Fibroblast of lung (primary cell): ENCODE data around the gene RAB25. TPM values are rescaled to one million over a fixed set of nuclear protein-coding genes. Genes with fewer than 3 reads are reported as not detected.

Experiments used
- DNase-seq, 2 donors: peaks; one replicate each; pipeline versions ENCODE4 v3.0.0 to v3.0.0-alpha.2; 2010; ENCODE audit warnings: low read depth in 2 of 2
- H2AFZ ChIP-seq: 2 replicates; pipeline ENCODE4 v1.5.1; 2012; ENCODE audit warnings: low read length, control low read depth, inconsistent platforms
- H3K27ac ChIP-seq: 2 replicates; pipeline ENCODE4 v1.5.1; 2011; ENCODE audit warnings: low read length, control low read depth; ENCODE audit not compliant: insufficient read depth
- H3K27me3 ChIP-seq: 2 replicates; pipeline ENCODE4 v1.5.1; 2011; ENCODE audit warnings: mild to moderate bottlenecking, low read length; ENCODE audit not compliant: control insufficient read depth, insufficient read depth
- H3K36me3 ChIP-seq: 2 replicates; pipeline ENCODE4 v1.5.1; 2011; ENCODE audit warnings: low read length; ENCODE audit not compliant: control insufficient read depth, insufficient read depth
- H3K4me1 ChIP-seq: 2 replicates; pipeline ENCODE4 v1.5.1; 2011; ENCODE audit warnings: low read length; ENCODE audit not compliant: control insufficient read depth, insufficient read depth; ENCODE audit errors: extremely low read depth
- H3K4me2 ChIP-seq: 2 replicates; pipeline ENCODE4 v1.5.1; 2011; ENCODE audit warnings: low read length, control low read depth; ENCODE audit not compliant: insufficient read depth; ENCODE audit errors: extremely low read depth
- H3K4me3 ChIP-seq, 4 experiments: fragments of 200-600 bp in 1 of 4; sonication (generic) in 1 of 4; replicated peaks in 1 of 4; 2 replicates each; pipeline ENCODE4 v1.5.1; 2011 to 2016; ENCODE audit warnings: low read length in 4 of 4, low read depth in 3 of 4, mild to moderate bottlenecking in 3 of 4, control low read depth in 2 of 4, inconsistent platforms in 1 of 4, mixed read lengths in 1 of 4; ENCODE audit not compliant: insufficient read depth in 1 of 4; ENCODE audit errors: control extremely low read depth in 1 of 4
- H3K79me2 ChIP-seq: 2 replicates; pipeline ENCODE4 v1.5.1; 2012; ENCODE audit warnings: mild to moderate bottlenecking, low read length, inconsistent platforms; ENCODE audit not compliant: control insufficient read depth, insufficient read depth
- H3K9ac ChIP-seq: 2 replicates; pipeline ENCODE4 v1.5.1; 2011; ENCODE audit warnings: mild to moderate bottlenecking, low read length, control low read depth; ENCODE audit not compliant: insufficient read depth
- H3K9me3 ChIP-seq: 2 replicates; pipeline ENCODE4 v1.5.1; 2012; ENCODE audit warnings: low read depth, low read length; ENCODE audit not compliant: control insufficient read depth, insufficient read depth
- H4K20me1 ChIP-seq: 2 replicates; pipeline ENCODE4 v1.5.1; 2011; ENCODE audit warnings: low read length; ENCODE audit not compliant: control insufficient read depth, insufficient read depth; ENCODE audit errors: extremely low read depth
- EZH2 ChIP-seq: IDR thresholded peaks from 2 replicates; pipeline ENCODE4 v1.5.1; 2012; ENCODE audit warnings: low read length, control low read depth, mild to moderate bottlenecking; ENCODE audit errors: missing control alignments
- polyA plus RNA-seq, 2 donors: library from polyadenylated mRNA; depleted of rRNA in 1 of 2; stranded (reverse) in 1 of 2; unstranded in 1 of 2; fragments of >200 nt; gene quantifications; 2 replicates each; pipeline ENCODE4 v1.2.1, GENCODE V29; 2011 to 2012; ENCODE audit warnings: missing spikeins in 1 of 2
- total RNA-seq: library from RNA; depleted of rRNA; stranded (reverse); fragments of >200 nt; gene quantifications from 2 replicates; pipeline ENCODE4 v1.2.1, GENCODE V29; 2014
- TF ChIP-seq, protein P1 (sequence below), 2 donors: IDR thresholded peaks in 1 of 2; conservative IDR thresholded peaks in 1 of 2; 1 replicate in 1 of 2; 2 replicates in 1 of 2; pipeline ENCODE4 v1.5.1; 2011 to 2012; ENCODE audit warnings: low read length in 2 of 2, control low read depth in 1 of 2, inconsistent platforms in 1 of 2, low read depth in 1 of 2, mild to moderate bottlenecking in 1 of 2

Gene RAB25
- total and polyA plus RNA-seq, 2 donors (not counting 1 experiment from before 2014, with no cell fraction given): not detected

DNA sequence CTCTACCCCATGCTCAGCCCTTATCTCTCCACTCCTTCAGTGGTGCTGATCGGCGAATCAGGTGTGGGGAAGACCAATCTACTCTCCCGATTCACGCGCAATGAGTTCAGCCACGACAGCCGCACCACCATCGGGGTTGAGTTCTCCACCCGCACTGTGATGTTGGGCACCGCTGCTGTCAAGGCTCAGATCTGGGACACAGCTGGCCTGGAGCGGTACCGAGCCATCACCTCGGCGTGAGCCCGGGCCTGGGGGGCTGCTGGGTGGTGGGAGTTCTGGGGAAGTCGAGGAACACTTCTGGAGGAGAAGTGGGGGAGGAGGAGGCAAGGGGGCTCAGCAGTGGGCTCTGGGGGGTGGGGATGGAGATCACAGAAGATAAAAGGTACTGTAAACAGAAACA lies 4.9 kb downstream of the RAB25 start:
- Histone ChIP-seq H2AFZ (no peak overlapping the region), H3K9ac (no peak overlapping the region)

DNA sequence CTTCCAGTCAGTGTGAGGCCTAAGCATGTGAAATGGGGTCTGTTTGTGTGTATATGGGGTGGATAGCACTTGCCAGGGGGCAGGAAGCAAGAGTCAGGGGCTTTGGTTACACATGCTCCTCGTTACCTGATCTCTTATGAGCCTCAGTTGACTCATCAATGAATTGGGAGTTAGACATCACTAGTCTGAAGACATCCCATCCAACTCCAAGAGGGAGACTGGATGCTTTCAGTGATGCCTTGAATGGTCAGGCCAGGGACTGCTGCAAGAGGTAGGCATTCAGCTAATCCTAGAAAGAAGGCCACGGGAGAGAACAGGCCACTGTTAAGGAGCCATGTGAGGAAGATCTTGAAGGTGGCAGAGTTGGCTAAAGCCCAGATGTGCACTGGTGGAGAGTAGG lies 6.3 kb downstream of the RAB25 start:
- no peaks in the 10 kb centered on the region for H3K79me2 ChIP-seq
- no peaks in the 10 kb centered on the region for H4K20me1 ChIP-seq
- TF ChIP-seq, protein P1, sequence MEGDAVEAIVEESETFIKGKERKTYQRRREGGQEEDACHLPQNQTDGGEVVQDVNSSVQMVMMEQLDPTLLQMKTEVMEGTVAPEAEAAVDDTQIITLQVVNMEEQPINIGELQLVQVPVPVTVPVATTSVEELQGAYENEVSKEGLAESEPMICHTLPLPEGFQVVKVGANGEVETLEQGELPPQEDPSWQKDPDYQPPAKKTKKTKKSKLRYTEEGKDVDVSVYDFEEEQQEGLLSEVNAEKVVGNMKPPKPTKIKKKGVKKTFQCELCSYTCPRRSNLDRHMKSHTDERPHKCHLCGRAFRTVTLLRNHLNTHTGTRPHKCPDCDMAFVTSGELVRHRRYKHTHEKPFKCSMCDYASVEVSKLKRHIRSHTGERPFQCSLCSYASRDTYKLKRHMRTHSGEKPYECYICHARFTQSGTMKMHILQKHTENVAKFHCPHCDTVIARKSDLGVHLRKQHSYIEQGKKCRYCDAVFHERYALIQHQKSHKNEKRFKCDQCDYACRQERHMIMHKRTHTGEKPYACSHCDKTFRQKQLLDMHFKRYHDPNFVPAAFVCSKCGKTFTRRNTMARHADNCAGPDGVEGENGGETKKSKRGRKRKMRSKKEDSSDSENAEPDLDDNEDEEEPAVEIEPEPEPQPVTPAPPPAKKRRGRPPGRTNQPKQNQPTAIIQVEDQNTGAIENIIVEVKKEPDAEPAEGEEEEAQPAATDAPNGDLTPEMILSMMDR (conservative IDR thresholded peaks at IDR 0.05 in 1 of 2, IDR thresholded peaks at IDR 0.05 in 1 of 2; ENCODE audit: low read depth in 1 of 2, low read length in 2 of 2): no peak
- TF ChIP-seq EZH2: no peak
- no peaks in the 10 kb centered on the region for H3K27me3 ChIP-seq
- H3K36me3 ChIP-seq: no peaks in the 10 kb centered on the region
- H3K4me3 ChIP-seq: no peak overlapping the region
- no peak overlapping the region for H3K4me2 ChIP-seq
- H3K27ac ChIP-seq: no peak overlapping the region
- no peak for DNase-seq
- H3K9me3 ChIP-seq: no peaks in the 10 kb centered on the region
- no peak overlapping the region for H3K9ac ChIP-seq
- H2AFZ ChIP-seq: no peak overlapping the region
- H3K4me1 ChIP-seq: no peaks in the 10 kb centered on the region

More for the DNA sequence above, 4.9 kb downstream of the RAB25 start:
- H3K4me3 ChIP-seq: no peak overlapping the region
- DNase-seq: no peak
- H3K27me3 ChIP-seq: no peaks in the 10 kb centered on the region
- H3K4me1 ChIP-seq: no peaks in the 10 kb centered on the region
- TF ChIP-seq, protein P1 (conservative IDR thresholded peaks at IDR 0.05 in 1 of 2, IDR thresholded peaks at IDR 0.05 in 1 of 2; ENCODE audit: low read depth in 1 of 2, low read length in 2 of 2): no peak
- TF ChIP-seq EZH2: no peak
- H3K9me3 ChIP-seq: no peaks in the 10 kb centered on the region
- no peaks in the 10 kb centered on the region for H3K79me2 ChIP-seq
- H3K36me3 ChIP-seq: no peaks in the 10 kb centered on the region
- H3K27ac ChIP-seq: no peak overlapping the region
- no peak overlapping the region for H3K4me2 ChIP-seq
- no peaks in the 10 kb centered on the region for H4K20me1 ChIP-seq

DNA sequence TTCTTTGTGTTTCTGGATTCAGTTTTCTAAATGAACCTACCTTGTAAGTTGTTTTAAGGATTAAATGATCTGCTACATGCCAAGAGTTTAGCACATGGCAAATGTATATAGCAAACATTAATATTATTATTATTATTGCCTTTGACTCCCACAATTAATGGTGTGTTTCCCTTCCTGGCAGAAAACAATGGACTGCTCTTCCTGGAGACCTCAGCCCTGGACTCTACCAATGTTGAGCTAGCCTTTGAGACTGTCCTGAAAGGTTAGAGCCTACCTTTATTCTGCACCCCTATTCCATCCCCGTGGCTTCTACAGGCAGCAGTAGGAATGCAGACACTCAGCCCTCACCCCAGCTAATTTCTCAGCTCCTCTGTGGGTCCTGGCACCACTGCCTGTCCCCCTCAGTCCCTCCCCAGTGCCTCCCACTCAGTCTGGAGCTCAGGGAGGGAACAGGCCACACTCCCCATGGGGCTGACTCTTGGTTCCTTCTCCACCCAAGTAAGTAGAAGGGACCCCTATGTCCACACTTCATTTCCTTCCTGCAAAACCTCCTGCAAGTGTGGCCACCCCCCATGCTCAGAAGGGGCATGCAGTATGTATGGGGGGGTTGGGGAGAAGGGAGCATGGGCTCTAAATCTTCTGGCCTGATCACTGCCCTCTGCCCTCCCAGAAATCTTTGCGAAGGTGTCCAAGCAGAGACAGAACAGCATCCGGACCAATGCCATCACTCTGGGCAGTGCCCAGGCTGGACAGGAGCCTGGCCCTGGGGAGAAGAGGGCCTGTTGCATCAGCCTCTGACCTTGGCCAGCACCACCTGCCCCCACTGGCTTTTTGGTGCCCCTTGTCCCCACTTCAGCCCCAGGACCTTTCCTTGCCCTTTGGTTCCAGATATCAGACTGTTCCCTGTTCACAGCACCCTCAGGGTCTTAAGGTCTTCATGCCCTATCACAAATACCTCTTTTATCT lies 8.8 kb downstream of the RAB25 start:
- no peak overlapping the region for H3K9ac ChIP-seq
- no peaks in the 10 kb centered on the region for H3K9me3 ChIP-seq
- H2AFZ ChIP-seq: no peak overlapping the region
- H3K4me2 ChIP-seq: no peak overlapping the region
- no peaks in the 10 kb centered on the region for H4K20me1 ChIP-seq
- H3K4me3 ChIP-seq: no peak overlapping the region
- H3K79me2 ChIP-seq: no peaks in the 10 kb centered on the region
- DNase-seq: no peak
- H3K27me3 ChIP-seq: no peaks in the 10 kb centered on the region
- no peaks in the 10 kb centered on the region for H3K4me1 ChIP-seq
- no peak for TF ChIP-seq EZH2
- TF ChIP-seq, protein P1 (conservative IDR thresholded peaks at IDR 0.05 in 1 of 2, IDR thresholded peaks at IDR 0.05 in 1 of 2; ENCODE audit: low read depth in 1 of 2, low read length in 2 of 2): no peak
- H3K36me3 ChIP-seq: no peaks in the 10 kb centered on the region
- H3K27ac ChIP-seq: no peak overlapping the region
